ENCODE data around the gene IGFBP3.

DNA sequence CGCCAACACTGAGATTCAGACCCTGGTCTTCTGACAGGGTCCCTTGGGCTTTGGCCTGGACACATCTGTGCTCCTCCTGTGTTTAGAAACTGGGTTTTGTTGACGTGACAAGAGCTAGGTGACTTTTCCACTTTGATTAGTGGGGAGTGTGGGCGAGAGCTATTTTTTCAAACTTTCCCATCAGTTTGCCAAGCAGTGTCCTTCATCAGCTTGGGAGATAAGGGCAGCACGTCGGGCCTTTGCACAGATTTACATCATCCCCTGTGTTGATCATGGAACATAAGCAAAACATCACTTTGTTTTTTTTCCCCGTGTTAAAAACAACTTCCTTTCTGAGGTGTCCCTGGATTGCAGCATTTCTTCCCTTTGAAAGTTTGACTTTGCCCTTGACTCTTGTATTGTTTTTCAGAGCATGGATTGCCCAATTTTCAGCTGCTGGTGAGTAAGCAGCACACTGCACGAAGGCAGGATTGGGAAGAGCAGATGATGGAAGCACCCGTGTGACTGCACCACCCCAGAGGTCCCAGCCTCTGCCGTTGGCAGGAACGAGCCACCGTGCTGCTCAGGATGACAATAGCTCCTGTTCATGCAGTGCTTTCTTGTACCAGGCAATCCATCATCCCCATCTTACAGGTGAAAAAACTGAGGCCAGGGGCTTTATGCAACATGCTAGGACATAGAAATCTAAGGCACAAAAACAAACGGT lies 39.2 kb downstream of the IGFBP3 start:
- TF ChIP-seq, protein P1, sequence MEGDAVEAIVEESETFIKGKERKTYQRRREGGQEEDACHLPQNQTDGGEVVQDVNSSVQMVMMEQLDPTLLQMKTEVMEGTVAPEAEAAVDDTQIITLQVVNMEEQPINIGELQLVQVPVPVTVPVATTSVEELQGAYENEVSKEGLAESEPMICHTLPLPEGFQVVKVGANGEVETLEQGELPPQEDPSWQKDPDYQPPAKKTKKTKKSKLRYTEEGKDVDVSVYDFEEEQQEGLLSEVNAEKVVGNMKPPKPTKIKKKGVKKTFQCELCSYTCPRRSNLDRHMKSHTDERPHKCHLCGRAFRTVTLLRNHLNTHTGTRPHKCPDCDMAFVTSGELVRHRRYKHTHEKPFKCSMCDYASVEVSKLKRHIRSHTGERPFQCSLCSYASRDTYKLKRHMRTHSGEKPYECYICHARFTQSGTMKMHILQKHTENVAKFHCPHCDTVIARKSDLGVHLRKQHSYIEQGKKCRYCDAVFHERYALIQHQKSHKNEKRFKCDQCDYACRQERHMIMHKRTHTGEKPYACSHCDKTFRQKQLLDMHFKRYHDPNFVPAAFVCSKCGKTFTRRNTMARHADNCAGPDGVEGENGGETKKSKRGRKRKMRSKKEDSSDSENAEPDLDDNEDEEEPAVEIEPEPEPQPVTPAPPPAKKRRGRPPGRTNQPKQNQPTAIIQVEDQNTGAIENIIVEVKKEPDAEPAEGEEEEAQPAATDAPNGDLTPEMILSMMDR (IDR thresholded peaks at IDR 0.05) = no peak
- TF ChIP-seq POLR2AphosphoS5 (IDR thresholded peaks at IDR 0.05) = no peak
